Measurements from ENCODE around the gene MYL4. TPM values are rescaled to one million over a fixed set of nuclear protein-coding genes. Genes with fewer than 3 reads are reported as not detected.

Gene MYL4
- total and polyA plus RNA-seq, 2 of the 8 experiments (the other 6 are each of a cell fraction or from before 2014, with no cell fraction given) = 0.12 TPM; not detected in 1

GRCh38 chr17:47208744-47209488 is at the start of gene MYL4 (continued):
- TF ChIP-seq TAF7 (optimal IDR thresholded peaks at IDR 0.05; ENCODE audit: borderline replicate concordance, low read depth, low read length) = no peak
- TF ChIP-seq CHD7 (IDR thresholded peaks at IDR 0.05; ENCODE audit: insufficient replicate concordance, low read length) = no peak
